Mesodermal cell (in vitro differentiated cells): Measurements from ENCODE around the gene CD82.
"Not testable (repeated sequence)": the region's sequence is repeated elsewhere in the genome, so short reads cannot be mapped to it uniquely, and the experiment has no call there.

Source experiments
- H3K27ac ChIP-seq: 2 replicates; pipeline ENCODE4 v1.7.0; 2013; ENCODE audit warnings: mild to moderate bottlenecking, low read depth, low read length, moderate library complexity; ENCODE audit not compliant: severe bottlenecking
- H3K36me3 ChIP-seq: 2 replicates; pipeline ENCODE4 v1.7.1; 2013; ENCODE audit warnings: mild to moderate bottlenecking, low read length, moderate library complexity; ENCODE audit not compliant: control insufficient read depth, insufficient read depth
- H3K4me1 ChIP-seq: one replicate; pipeline ENCODE4 v1.7.1; 2013; ENCODE audit warnings: mild to moderate bottlenecking, low read length; ENCODE audit not compliant: insufficient read depth, control insufficient read depth, poor library complexity, severe bottlenecking
- H3K4me3 ChIP-seq: 2 replicates; pipeline ENCODE4 v1.7.0; 2013; ENCODE audit warnings: low read length, control low read depth, mild to moderate bottlenecking; ENCODE audit not compliant: insufficient read depth, poor library complexity, severe bottlenecking; ENCODE audit errors: extremely low read depth
- H3K9me3 ChIP-seq: 2 replicates; pipeline ENCODE4 v1.7.1; 2013; ENCODE audit warnings: mild to moderate bottlenecking, low read length, moderate library complexity; ENCODE audit not compliant: control insufficient read depth
- WGBS, 2 experiments: methylation state at CpG; one replicate each; pipeline ENCODE4 v1.1.5; 2013; ENCODE audit warnings: missing lambda C conversion rate in 2 of 2; ENCODE audit not compliant: insufficient coverage in 2 of 2; 5-methylcytosine and 5-hydroxymethylcytosine counted together

The CD82 gene

DNA sequence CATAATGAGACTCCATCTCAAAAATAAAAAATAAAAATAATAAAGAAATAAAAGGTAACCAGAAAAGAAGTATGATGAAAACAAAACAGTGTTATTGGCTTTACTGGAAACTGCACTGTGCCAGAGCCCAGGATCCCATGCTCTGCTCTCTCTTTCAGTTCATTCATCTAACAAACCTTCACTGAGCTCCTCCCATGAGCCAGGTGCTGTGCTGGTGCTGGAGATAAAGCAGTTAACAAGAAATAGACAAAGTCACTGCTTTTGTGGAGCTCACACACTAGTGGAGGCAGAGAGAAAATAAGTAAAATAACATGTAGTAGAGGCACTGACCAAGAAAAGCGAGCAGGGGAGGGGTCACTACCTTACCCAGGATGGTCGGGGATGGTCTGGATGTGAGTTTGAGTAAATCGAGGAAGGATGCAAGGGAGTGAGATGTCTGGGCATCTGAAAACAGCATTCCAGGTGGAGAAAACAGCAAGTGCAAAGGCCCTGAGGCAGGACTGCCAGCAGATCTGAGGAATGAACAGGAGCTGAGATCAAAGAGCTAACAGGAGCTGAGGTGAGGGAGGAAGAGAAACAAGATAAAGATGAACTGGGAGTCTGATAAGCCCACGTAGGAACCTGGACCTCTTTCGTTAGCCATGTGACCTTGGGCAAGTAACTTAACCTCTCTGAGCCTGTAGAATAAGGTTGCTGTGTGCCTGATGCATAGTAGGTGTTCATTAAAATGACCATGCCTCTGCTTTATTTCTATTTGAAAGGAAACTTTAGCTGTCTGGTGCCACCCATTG lies 31.3 kb upstream of the CD82 start:
- Histone ChIP-seq H3K36me3 (no peaks in the 10 kb centered on the region), H3K4me1 (no peaks in the 10 kb centered on the region), H3K4me3 (no peak overlapping the region), H3K27ac (no peak overlapping the region), H3K9me3 (no peaks in the 10 kb centered on the region)
- WGBS, 2 experiments = 81 to 94% methylated on average over 3 to 5 of the region's 5 CpGs

DNA sequence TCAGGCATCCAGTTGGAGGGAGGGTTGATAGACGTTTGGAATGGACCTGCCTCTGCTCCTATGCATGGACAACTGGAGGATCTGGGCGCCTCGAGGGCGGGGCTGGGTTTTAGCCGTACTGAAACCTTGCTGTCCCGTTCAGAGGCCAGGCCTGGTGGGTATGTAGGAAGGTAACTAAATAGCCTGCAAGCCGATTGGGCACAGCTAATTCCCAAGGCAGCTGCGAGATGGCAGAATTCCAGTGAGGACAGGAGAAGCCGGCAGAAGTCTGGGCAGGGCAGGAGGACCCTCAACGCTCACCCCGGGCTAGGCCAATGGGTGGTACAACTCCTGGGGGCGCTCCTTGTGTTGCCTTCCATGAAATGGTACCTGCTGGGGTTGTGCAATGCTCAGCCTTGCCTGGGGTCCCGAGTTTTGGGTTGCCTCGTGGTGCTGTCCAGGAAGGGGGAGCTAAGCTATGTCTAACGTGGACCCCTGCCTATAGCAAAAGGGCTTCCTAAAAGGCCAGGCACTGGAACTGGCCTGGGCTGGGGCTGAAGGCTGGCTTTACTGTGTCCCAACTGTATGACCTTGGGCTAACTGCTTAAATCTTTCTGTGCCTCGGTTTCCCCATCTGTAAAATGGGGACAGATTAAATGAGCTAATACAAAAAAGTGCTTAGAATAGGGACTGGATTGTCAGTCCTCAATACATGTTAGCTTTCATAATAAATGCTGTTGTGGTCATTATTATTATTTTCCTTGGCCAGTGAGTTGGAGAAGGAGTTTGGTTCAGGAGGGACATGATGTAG lies 30.1 kb upstream of the CD82 start:
- Histone ChIP-seq H3K4me1 (no peaks in the 10 kb centered on the region), H3K27ac (no peak overlapping the region), H3K4me3 (no peak overlapping the region), H3K36me3 (no peaks in the 10 kb centered on the region), H3K9me3 (no peaks in the 10 kb centered on the region)
- WGBS, 2 experiments = 85 to 92% methylated on average over 14 to 15 of the region's 16 CpGs

DNA sequence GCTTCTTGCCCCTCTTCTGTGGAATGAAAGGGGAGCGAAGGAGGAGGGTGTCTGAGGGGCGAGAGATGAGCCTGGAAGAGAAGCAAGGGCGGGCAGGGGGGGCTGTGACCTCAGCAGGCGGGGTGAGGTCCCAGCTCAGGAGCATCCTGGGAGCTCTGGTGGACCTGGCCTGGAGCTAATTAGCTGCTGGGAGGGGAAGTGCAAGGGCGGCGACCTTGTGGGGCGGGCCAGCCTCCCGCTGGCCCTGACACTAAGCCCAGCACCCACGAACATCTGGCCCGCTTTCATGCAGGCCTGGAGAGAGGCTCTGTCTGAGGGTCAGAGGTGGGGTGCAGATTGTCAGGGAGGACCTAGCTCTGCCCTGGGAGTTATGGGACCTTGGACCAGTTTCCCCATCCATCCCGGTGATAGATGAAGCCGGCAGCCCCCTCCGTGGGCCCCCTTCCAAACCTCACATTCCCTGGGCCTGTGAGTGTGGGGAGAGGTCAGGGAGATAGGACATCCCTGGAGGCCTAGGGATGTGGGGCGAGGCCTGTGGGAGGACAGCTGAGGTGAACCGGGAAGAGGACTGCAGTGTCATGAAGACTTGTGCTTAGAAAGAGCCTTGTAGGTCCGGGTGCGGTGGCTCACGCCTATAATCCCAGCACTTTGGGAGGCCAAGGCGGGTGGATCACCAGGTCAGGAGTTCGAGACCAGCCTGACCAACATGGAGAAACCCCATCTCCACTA lies 28.5 kb upstream of the CD82 start:
- Histone ChIP-seq H3K27ac (no peak overlapping the region), H3K9me3 (no peaks in the 10 kb centered on the region), H3K4me1 (no peaks in the 10 kb centered on the region), H3K36me3 (no peaks in the 10 kb centered on the region), H3K4me3 (no peak overlapping the region)
- 91% methylated on average over 9 to 14 of the region's 20 CpGs for WGBS, 2 experiments

DNA sequence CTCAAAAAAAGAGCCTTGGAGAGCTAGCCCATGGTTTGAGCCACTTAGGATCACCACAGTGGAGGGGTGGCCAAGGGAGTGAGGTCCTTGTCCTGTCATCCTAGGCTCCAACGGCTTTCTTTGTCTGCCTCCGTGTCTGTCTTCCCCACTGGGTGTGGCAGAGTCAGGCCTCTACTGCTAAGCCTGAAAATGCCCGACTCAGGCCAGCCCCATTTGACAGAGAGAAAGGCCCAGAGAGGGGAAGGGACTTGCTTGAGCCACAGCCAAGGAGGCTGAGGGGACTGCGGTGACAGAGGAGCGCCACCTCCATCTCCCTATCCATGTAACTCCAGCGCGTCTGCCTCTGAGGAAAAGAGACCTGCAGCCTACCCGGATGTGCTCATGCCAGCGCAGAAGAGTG lies 27.8 kb upstream of the CD82 start:
- H3K4me1 ChIP-seq = no peaks in the 10 kb centered on the region
- no peaks in the 10 kb centered on the region for H3K9me3 ChIP-seq
- 89 to 92% methylated on average over 6 to 7 of the region's 9 CpGs for WGBS, 2 experiments
- H3K4me3 ChIP-seq = no peak overlapping the region
- no peak overlapping the region for H3K27ac ChIP-seq
- H3K36me3 ChIP-seq = no peaks in the 10 kb centered on the region

DNA sequence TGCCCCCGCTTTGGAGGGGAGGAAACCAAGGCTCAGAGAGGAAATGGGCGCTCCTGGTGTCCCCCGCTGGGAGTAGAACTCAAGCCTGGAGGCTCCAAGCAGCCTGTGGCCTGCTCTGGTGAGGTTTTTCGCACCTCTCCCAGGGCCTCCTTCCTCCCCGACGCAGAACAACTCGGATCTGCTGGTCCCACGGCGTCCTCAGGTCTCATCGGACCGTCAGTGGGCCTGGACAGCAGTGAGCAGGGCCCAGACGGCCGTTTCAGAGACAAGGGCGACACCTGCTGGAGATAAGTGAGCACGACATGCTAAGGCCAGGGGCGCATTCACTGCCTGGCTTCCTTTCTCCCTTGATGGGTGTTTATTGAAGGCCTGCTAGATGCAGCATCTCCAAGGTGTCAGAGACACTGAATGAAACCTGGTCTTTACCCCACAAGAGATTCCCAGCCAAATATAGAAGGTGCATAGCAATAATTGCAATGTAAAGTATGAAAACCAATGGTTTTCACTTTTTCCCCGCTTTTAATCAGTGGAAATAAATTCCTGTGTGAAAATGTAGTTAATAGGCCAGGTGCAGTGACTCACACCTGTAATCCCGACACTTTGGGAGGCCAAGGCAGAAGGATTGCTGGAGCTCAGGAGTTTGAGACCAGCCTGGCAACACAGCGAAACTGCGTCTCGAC lies 26.9 kb upstream of the CD82 start:
- Histone ChIP-seq H3K9me3 (no peaks in the 10 kb centered on the region), H3K36me3 (no peaks in the 10 kb centered on the region), H3K27ac (no peak overlapping the region), H3K4me1 (no peaks in the 10 kb centered on the region), H3K4me3 (no peak overlapping the region)
- WGBS, 2 experiments = 34 to 37% methylated on average over 18 to 20 of the region's 21 CpGs

DNA sequence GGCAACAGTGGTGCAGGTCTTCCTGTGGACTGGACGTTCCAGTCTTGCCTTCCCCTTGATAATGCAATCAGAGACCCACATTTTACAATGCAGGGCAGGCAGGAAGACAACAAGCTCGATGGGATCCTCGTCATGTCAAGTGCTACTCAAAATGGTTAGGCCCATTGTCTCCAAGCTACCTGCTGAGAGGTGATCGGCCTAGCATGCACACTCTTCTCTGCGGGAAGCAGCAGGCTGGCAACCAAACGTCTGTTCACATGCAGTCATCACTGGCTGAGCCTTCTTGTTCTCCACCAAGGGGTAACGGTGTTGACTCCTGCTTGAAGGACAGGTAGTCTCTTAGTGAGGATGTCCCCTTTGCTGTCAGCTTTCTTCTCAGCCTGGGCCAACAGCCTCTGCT lies 25.5 kb upstream of the CD82 start:
- Histone ChIP-seq H3K4me1 (no peaks in the 10 kb centered on the region), H3K9me3 (no peaks in the 10 kb centered on the region), H3K4me3 (no peak overlapping the region), H3K27ac (no peak overlapping the region), H3K36me3 (no peaks in the 10 kb centered on the region)
- WGBS, 2 experiments = 38 to 42% methylated on average over 7 of the region's 7 CpGs

DNA sequence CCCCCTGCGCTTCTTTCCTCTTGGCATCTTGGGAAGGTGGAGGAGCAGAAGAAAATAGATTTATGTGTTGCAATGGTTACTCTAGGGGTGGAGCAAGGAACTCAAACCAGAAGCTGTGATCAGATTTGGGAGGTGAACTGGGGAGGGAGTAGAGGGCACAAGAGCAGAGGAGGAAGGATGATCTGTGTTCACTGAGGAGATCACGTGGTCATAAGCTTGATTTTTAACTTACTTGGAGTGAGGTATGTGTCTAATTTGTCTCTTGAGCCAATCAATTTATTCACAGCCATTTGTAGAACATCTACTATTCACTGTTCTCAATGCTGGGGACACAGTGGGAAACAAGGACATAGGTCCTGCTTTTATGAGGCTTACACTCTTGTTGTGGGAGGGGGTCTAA lies 24.8 kb upstream of the CD82 start:
- Histone ChIP-seq H3K4me1 (no peaks in the 10 kb centered on the region), H3K27ac (no peak overlapping the region), H3K36me3 (no peaks in the 10 kb centered on the region), H3K9me3 (no peaks in the 10 kb centered on the region), H3K4me3 (no peak overlapping the region)
- WGBS, 2 experiments = no CpG with 5 or more reads among the region's 2 CpGs

DNA sequence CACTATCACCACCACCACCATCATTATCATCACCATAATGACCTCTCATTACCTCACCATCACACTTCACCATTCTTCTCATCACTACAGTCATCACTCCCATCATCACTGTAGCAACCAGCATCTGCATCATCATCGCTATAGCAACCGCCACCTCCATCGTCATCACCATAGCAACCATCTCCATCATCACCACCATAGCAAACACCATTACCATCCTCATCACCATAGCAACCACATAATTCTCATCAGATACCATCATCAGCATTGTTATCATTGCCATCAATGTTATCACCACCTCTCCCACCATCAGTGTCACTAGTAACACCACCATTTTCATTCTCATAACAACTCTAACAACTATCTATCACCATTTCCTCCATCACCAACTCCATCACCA lies 23.1 kb upstream of the CD82 start:
- no peak overlapping the region for H3K4me3 ChIP-seq
- H3K27ac ChIP-seq = no peak overlapping the region
- WGBS, 2 experiments = 90 to 94% methylated on average over 3 of the region's 3 CpGs
- H3K36me3 ChIP-seq = no peaks in the 10 kb centered on the region
- no peaks in the 10 kb centered on the region for H3K4me1 ChIP-seq
- H3K9me3 ChIP-seq = no peaks in the 10 kb centered on the region

DNA sequence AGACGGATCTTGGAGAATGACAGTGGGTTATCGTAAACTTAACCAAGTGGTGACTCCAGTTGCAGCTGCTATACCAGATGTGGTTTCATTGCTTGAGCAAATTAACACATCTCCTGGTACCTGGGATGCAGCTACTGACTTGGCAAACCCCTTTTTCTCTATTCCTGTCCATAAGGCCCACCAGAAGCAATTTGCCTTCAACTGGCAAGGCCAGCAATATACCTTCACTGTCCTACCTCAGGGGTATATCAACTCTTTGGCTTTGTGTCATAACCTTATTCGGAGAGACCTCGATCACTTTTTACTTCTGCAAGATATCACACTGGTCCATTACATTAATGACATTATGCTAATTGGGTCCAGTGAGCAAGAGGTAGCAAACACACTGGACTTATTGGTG lies 18.5 kb upstream of the CD82 start:
- H3K4me3 ChIP-seq, H3K9me3 ChIP-seq, H3K36me3 ChIP-seq, H3K4me1 ChIP-seq, H3K27ac ChIP-seq: not testable (repeated sequence)
- 100% methylated on average over 1 to 2 of the region's 4 CpGs for WGBS, 2 experiments

DNA sequence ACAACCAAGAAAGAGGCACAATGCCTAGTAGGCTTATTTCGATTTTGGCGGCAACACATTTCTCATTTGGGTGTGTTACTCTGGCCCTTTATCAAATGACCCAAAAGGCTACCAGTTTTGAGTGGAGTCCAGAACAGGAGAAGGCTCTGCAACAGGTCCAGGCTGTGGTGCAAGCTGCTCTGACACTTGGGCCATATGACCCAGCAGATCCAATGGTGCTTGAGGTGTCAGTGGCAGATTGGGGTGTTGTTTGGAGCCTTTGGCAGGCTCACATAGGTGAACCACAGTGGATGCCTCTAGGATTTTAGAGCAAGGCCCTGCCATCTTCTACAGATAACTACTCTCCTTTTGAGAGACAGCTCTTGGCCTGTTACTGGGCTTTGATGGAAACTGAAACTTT lies 17.9 kb upstream of the CD82 start:
- 93 to 100% methylated on average over 2 of the region's 2 CpGs for WGBS, 2 experiments
- not testable (repeated sequence) for H3K4me1 ChIP-seq, H3K36me3 ChIP-seq, H3K9me3 ChIP-seq, H3K4me3 ChIP-seq, H3K27ac ChIP-seq
